ENCODE results near the gene DMD.

DNA sequence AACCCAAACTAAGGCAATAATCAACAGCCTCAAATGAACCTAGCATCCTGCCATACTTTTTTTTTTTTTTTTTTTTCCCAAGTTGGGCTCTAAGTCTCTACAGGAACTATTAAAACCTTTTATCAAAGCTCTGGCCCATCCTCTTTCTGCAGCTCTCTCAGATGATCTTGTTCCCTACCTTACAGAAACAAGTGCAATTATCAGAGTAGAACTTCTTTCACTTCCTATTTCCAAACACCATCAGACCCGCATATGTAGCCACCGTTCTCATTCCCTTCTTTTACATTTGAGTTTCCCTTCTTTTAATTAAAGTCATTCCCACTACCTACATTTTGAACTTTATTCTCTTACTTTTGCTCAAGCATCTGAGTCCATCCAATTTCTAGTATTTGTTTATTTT, 690.6 kb downstream of the DMD start:
- TF ChIP-seq, protein P1, sequence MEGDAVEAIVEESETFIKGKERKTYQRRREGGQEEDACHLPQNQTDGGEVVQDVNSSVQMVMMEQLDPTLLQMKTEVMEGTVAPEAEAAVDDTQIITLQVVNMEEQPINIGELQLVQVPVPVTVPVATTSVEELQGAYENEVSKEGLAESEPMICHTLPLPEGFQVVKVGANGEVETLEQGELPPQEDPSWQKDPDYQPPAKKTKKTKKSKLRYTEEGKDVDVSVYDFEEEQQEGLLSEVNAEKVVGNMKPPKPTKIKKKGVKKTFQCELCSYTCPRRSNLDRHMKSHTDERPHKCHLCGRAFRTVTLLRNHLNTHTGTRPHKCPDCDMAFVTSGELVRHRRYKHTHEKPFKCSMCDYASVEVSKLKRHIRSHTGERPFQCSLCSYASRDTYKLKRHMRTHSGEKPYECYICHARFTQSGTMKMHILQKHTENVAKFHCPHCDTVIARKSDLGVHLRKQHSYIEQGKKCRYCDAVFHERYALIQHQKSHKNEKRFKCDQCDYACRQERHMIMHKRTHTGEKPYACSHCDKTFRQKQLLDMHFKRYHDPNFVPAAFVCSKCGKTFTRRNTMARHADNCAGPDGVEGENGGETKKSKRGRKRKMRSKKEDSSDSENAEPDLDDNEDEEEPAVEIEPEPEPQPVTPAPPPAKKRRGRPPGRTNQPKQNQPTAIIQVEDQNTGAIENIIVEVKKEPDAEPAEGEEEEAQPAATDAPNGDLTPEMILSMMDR (IDR thresholded peaks at IDR 0.05): no peak
- no peak for TF ChIP-seq EZH2 (IDR thresholded peaks at IDR 0.05; ENCODE audit: borderline replicate concordance, insufficient read depth, low read depth, low read length, poor library complexity, severe bottlenecking)
